KG1 (cell line): Measurements from ENCODE around the gene LDLRAD4.
"Not testable (repeated sequence)": the region's sequence is repeated elsewhere in the genome, so short reads cannot be mapped to it uniquely, and the experiment has no call there.

Experiments
- DNase-seq: peaks from one replicate; lab custom pipeline; 2025; lab: John Stamatoyannopoulos, UW

Gene LDLRAD4

GRCh38 chr18:13594551-13594950 is 376.0 kb downstream of the LDLRAD4 start:
- no peak for DNase-seq

DNA sequence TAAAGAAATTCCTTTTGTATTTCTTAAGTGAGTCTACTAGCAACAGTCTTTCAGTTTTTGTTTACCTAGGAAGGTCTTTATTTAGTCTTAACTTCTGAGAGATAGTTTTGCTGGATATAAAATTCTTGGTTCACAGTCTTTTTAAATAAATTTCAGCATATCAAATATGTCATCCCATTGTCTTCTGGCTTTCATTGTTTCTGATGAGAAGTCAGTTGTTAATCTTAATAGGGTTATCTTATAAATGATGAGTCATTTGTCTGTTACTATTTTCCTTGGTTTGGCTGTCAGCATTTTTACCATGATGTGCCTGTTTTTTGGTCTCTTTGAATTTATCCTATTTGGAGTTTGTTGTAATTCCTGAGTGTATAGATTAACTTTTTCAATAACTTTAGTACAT is 378.5 kb downstream of the LDLRAD4 start:
- no peak for DNase-seq

- no peak for DNase-seq
Observed at GRCh38 chr18:13598591-13598990, 380.0 kb downstream of the LDLRAD4 start.

GRCh38 chr18:13599031-13599430 is 380.5 kb downstream of the LDLRAD4 start:
- no peak for DNase-seq

DNA sequence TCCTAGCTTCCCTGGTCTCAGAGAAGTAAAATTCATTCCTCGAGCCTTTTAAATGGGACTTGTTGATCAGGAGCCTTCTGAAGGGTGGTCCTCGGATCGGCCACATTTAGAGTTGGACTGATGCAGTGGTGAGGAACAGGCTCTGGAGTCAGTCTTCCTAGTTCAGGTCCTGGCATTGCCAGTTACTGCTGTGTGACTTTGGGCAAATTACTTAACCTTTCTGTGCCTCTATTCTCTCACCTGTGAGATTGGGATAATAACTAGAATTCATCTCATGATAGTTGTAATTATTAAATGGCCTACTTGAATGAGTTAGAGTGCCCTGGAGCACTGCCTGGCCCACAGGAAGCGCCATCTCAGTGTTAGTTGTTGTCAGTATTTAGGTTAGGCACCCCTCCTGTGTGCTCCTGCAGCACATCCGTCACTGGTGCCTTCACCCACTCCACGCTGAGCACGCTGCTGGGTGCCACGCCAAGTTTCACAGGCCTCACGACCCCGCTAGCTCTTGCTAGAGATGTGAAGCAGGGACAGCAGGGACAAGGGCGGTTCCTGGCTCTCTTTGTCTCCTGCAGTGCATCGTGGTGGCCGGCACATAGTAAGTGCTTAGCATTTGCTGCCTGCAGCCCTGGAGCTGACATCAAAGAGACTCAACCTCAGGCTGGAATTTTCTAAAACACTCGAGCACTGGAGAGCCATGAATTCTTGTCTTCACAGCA is 384.9 kb downstream of the LDLRAD4 start:
- DNase-seq = no peak

GRCh38 chr18:13604786-13605185 is 386.2 kb downstream of the LDLRAD4 start:
- DNase-seq = no peak

DNA sequence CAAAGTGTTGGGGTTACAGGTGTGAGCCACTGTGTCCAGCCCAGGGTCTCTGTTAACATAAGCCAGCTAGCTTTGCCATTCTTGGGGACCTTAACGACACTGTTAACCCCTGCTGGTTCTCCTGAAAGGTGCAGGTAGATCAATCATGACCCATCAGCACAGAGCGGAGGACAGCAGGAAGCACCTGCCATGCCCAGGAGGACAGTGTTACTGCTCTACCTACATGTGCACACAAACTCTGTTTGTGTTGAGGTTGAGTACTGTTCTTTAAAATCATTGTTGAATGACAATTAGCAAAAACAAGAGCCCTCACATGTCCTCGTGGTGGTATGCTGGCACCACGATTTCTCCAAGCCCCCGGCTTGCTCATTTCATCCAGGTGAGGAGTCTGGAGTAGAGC is 386.9 kb downstream of the LDLRAD4 start:
- DNase-seq = no peak

- no peak for DNase-seq
Observed at GRCh38 chr18:13605901-13606300, 387.3 kb downstream of the LDLRAD4 start.

- DNase-seq = no peak
Observed at GRCh38 chr18:13606604-13607254, 388.2 kb downstream of the LDLRAD4 start.

DNA sequence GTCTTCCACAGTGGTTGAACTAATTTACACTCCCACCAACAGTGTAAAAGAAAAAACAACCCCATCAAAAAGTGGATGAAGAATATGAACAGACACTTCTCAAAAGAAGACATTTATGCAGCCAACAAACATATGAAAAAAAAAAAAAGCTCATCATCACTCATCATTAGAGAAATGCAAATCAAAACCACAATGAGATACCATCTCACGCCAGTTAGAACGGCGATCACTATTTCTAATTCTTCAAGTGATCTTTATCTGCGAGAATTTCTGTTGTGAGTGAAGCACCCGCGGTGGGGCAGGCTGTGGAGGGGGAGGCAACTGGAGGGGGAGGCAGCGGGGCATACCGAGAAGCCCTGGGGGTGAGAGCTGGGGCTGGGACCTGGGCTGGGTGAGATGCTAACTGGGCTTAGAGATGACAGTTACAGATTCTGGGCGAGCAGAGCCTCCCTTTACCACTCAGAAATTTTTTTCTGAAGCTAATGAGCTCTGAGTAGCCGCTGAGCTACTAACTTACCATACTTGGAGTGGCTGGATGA is 389.5 kb downstream of the LDLRAD4 start:
- not testable (repeated sequence) for DNase-seq

GRCh38 chr18:13608791-13609532 is 390.4 kb downstream of the LDLRAD4 start:
- DNase-seq = no peak

DNA sequence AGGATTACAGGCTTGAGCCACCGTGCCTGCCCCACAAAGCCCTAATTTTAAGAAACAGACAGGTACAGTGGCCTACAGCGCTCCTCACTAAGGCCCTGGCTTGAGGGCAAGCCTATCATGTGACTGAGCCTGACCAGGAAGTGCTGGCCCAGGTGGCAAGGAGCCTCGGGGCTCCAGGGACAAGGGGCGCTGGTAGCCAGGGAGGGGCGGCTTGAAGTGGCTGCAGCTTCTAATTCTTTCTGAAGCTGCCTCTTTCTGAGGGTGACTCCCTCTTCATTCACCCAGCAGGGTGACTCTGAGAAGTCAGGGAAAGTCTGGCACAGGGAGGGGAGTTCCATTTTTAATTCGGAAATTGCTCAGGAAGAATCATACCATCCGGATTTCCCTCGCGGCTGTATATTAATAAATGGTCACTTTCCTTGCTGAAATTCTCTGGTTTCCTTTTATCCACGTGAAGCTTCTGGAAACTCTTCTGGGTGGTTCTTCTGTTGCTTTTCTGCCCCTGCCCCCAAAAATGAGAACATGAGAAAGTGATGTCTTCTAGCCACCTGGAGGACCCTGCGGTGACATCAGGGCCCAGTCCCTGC is 392.1 kb downstream of the LDLRAD4 start:
- no peak for DNase-seq

GRCh38 chr18:13611142-13611600 is 392.6 kb downstream of the LDLRAD4 start:
- DNase-seq = no peak

GRCh38 chr18:13611601-13612195 is 393.1 kb downstream of the LDLRAD4 start:
- no peak for DNase-seq

GRCh38 chr18:13612196-13612997 is 393.8 kb downstream of the LDLRAD4 start:
- DNase-seq = peak; percentile 66

DNA sequence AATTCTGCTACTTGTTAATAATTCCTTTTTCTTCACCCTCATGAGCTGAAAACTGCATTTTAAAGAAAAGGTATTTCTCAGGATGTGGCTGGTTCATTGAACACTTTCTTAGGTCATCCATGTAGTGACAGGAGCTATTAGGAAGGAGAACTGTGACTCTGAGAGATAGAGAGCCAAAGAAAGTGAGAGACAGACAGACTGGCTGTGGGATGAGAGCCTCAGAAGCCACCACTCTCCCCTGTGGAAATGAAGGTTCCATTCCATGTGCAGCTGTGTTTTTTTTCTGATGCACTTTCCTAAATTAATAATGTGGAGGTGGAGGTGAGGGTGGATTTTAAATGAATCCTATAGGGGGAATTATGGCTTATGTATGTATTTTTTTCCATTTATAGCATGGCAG is 394.5 kb downstream of the LDLRAD4 start:
- no peak for DNase-seq

DNA sequence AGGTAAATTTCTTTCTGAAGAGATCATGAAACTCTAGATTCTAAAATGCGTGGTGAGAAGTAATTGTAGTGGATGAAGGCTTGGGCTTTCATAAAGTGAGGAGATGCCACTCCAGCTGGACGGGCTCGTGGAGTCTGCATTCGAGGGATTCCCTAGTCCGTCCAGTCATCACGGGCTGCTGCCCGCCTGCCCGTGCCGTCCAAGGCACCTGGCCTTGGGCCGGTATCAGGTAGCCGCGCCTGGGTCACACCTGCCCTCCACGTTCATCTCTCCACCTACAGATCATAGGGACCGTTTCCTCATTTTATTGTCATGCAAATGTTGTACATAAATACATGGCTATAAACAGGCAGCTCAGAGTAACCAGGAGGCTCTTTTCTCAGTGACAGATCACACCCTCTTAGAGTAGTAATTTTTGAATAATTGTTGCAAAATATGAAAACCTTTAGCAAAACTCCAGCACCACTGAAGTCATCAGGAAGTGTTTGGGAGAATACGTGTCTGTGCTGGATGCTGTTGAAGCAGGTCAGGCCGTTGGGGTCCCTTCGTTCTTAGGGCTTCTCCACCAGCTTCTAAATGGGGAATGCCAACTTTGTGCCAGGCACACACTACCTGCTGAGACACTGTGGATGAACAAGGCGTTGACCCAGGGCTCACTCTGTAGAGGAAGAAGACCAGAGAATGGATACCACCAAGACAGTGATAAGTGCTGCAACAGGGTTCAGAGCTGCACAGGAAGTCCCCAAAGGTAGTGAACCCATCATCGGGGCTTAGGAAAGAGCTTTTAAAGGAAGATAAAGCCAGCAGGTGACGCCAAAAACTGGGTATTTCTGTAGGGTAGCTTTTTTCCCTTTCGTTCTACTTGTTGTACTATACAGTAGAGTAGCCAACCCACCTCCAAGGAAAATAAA is 395.3 kb downstream of the LDLRAD4 start:
- no peak for DNase-seq

DNA sequence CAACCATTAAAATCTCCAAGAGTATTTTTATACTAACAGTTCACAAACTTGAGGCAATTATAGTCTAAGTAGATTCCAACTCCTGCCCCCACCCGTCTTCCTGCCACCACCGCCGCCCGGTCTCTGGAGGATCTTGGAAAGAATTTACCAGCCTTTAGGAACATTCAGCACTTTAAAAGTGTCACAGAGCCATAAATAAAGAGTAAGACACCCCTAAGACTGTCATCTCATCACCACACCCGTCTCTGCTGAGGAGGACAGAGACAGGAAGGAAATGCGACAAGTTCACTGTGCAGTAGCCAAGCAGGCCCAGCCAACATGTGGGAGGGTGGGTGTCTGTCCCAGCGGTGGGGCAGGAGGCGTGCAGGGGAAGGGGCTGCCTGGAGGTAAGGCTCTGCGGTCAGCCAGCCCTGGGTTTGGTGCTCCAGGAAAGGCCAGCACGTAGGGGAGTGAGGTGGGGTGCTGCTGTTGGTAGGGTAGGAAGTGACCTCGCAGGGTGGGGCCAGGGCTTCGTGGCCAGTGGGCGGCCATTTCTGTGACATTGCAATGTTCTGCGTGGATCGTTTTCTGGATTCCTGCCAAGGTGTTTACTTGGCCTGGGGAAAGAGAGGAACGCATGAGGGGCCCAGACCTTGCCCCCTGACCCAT is 396.2 kb downstream of the LDLRAD4 start:
- peak; percentile 82 for DNase-seq

DNA sequence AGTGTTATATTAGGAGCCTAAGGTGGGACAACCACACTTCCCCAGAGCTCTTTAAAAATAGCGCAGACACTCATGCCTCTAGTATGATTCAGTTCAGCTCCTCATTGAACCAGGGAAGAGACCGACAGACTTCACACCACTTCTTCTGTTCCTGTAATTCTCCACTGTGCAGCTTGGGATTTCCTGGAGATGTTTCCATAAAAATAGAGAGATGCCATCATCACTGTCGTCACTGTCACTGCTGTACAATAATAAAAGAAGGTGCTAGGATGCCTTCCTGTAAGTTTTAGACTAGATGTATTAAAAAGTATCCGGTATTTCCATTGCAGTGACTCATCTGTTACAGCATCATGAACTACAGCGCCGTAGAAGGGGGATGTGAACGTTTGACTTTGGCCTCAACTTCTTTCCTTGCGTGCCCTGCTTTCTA is 396.9 kb downstream of the LDLRAD4 start:
- DNase-seq = no peak
